BLaER1 treated with 17β-estradiol and CSF1 and Interleukin-3, amounts not matched to agents 10 nM and 100 nM (cell line): Measurements from ENCODE around the gene PKP2.
"Not testable (repeated sequence)": the region's sequence is repeated elsewhere in the genome, so short reads cannot be mapped to it uniquely, and the experiment has no call there.

ENCODE experiments used
- H3K27ac ChIP-seq, 11 experiments: shearing (Covaris generic); formaldehyde crosslinking; 2 replicates each; pipeline ENCODE4 v1.8.1; 2022
- H3K27me3 ChIP-seq, 11 experiments: shearing (Covaris generic); formaldehyde crosslinking; 2 replicates each; pipeline ENCODE4 v1.8.1; 2022
- H3K36me3 ChIP-seq, 11 experiments: shearing (Covaris generic); formaldehyde crosslinking; 2 replicates each; pipeline ENCODE4 v1.8.1; 2022
- H3K4me1 ChIP-seq, 10 experiments: shearing (Covaris generic); formaldehyde crosslinking; 2 replicates each; pipeline ENCODE4 v1.8.1; 2022
- H3K4me2 ChIP-seq, 11 experiments: shearing (Covaris generic); formaldehyde crosslinking; 2 replicates each; pipeline ENCODE4 v1.8.1; 2022
- H3K4me3 ChIP-seq, 10 experiments: shearing (Covaris generic); formaldehyde crosslinking; 2 replicates each; pipeline ENCODE4 v1.8.1; 2022
- H3K9ac ChIP-seq, 11 experiments: shearing (Covaris generic); formaldehyde crosslinking; 2 replicates each; pipeline ENCODE4 v1.8.1; 2022
- H3K9me3 ChIP-seq, 11 experiments: shearing (Covaris generic); formaldehyde crosslinking; replicated peaks in 1 of 11; 2 replicates each; pipeline ENCODE4 v1.8.1; 2022
- H4K20me1 ChIP-seq, 11 experiments: shearing (Covaris generic); formaldehyde crosslinking; 2 replicates each; pipeline ENCODE4 v1.8.1; 2022
- Cebpa-rat ChIP-seq, 11 experiments: shearing (Covaris generic); IDR thresholded peaks; 2 replicates each; pipeline ENCODE4 v1.8.1; 2022

PKP2 gene

DNA sequence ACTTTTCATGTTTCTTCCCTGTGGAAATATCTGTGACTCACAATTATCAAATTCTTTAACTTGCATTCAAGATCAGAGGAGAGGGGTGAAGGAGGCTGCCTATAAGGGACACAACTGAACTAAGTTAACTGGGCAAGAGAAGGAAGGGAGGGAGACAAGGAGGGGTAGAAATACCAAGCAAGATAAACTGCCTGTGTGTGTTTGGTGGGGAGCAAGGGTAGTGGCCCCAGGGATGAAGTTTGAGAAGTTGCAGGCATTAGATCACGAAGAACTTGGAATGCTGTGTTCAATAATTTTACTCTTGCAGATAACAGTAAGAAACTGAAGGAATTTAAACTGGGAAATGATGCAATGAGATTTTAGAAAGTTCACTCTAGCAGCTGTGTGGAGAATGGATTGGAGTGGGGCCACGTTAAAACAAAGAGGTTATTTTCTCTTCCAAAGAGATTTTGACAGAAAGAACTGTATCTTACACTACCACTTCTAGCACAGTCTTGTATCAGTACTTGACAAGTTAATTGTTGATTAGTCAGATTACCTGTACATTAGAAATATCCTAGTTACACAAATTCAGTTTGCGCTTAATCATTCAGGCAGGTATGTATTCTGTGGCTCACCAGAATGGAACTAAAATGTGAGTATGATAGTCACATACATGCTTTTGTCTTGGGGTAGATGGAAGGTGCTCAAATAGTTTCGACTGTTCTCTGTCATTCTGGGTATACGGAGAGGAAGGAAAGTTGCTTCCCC lies 7.4 kb downstream of the PKP2 start:
- no peak for TF ChIP-seq Cebpa-rat (IDR thresholded peaks at IDR 0.05)
- Histone ChIP-seq H3K27me3 (no peaks in the 10 kb centered on the region), H4K20me1 (no peaks in the 10 kb centered on the region), H3K27ac (no peak overlapping the region), H3K9me3 (no peaks in the 10 kb centered on the region), H3K36me3 (no peaks in the 10 kb centered on the region), H3K4me3 (no peak overlapping the region), H3K4me2 (no peak overlapping the region), H3K9ac (no peak overlapping the region), H3K4me1 (no peaks in the 10 kb centered on the region)

DNA sequence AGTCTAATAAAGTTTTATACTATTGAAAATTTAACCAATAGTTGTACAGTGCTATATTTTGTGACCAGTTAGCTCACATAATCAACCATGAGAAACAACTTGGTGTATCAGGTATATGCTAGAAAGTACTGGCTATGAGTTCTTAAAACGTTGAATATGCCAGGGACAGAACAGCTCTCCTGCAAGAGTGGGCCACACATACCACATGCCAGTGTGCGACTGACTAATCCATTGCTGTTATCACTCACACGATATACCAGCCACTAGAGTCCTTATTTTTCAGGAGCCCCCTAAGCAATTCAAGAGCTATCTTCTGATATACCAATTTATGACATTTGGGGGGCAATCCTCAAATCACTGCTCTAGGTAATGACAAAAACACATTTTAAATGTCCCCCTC lies 9.5 kb downstream of the PKP2 start:
- no peak for TF ChIP-seq Cebpa-rat (IDR thresholded peaks at IDR 0.05)
- H3K9me3 ChIP-seq: no peaks in the 10 kb centered on the region
- no peaks in the 10 kb centered on the region for H4K20me1 ChIP-seq
- no peak overlapping the region for H3K4me3 ChIP-seq
- H3K4me2 ChIP-seq: no peak overlapping the region
- no peak overlapping the region for H3K27ac ChIP-seq
- no peaks in the 10 kb centered on the region for H3K36me3 ChIP-seq
- no peaks in the 10 kb centered on the region for H3K4me1 ChIP-seq
- H3K9ac ChIP-seq: no peak overlapping the region
- H3K27me3 ChIP-seq: no peaks in the 10 kb centered on the region

DNA sequence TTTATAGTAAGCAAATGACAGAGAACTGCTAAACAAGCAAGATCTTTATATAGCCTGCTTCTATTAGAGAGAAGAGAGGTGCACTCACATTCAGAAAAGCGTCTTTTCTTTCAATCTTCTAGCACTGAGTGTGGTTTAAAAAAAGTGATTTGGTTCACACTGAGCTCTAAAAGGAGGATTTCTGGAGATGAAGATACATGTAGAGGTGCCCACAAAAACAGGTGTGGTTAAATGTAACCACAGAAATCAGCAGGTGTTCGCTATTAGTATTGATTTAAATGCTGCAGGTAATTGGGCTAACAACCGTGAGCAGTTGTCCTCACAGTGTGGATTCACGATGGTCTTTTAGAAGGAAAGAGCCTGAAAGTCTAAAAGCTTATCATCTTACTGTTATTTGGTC lies 10.7 kb downstream of the PKP2 start:
- Histone ChIP-seq H3K4me3 (no peak overlapping the region), H3K27me3 (no peaks in the 10 kb centered on the region), H3K4me2 (no peak overlapping the region), H3K36me3 (no peaks in the 10 kb centered on the region), H4K20me1 (no peaks in the 10 kb centered on the region), H3K9me3 (no peaks in the 10 kb centered on the region), H3K9ac (no peak overlapping the region), H3K4me1 (no peaks in the 10 kb centered on the region), H3K27ac (no peak overlapping the region)
- no peak for TF ChIP-seq Cebpa-rat (IDR thresholded peaks at IDR 0.05)

DNA sequence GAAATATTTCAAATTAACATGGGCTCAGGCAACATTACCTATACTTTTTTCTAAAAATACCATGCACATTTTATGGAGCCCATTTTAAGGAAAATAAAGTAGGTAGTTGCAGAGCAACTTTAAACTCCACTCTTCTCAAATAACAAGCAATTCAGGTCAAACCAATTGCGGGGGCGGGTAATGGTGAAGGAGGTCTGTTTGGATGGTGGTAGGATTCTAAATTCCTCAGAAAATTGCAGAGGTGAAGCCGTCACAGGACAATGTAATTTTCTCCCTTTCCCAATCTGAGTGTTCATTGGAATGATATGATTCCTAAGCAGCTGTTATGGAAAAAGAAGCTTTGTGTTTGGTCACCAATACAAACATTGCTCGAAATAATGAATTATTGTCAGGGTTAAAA lies 11.6 kb downstream of the PKP2 start:
- Histone ChIP-seq H3K9me3 (no peaks in the 10 kb centered on the region), H3K4me2 (no peak overlapping the region), H3K4me1 (no peaks in the 10 kb centered on the region), H3K27ac (no peak overlapping the region), H3K36me3 (no peaks in the 10 kb centered on the region), H3K9ac (no peak overlapping the region), H3K4me3 (no peak overlapping the region), H3K27me3 (no peaks in the 10 kb centered on the region), H4K20me1 (no peaks in the 10 kb centered on the region)
- TF ChIP-seq Cebpa-rat (IDR thresholded peaks at IDR 0.05): no peak

DNA sequence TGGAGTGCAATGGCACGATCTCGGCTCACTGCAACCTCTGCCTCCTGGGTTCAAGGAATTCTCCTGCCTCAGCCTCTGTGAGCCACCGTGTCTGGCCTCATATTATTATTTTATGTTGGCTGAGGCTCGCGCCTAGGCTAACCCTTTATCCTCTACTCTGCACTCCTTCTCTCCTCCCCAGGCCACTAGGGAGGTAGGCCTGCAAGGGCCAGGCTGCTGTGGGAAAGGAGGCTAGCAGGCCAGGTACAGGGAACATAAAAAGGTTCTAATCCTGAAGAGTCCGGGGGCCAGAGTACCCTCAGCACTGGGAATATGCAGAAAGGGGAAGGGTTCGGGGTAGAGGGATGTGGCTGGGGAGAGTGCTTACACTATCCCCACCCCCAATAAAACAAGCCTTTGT lies 14.9 kb downstream of the PKP2 start:
- H4K20me1 ChIP-seq: no peaks in the 10 kb centered on the region; a peak in 1 of 22 replicates
- no peak overlapping the region for H3K4me2 ChIP-seq
- no peak for TF ChIP-seq Cebpa-rat (IDR thresholded peaks at IDR 0.05)
- H3K4me3 ChIP-seq: no peak overlapping the region
- no peaks in the 10 kb centered on the region for H3K36me3 ChIP-seq
- H3K4me1 ChIP-seq: no peaks in the 10 kb centered on the region
- no peaks in the 10 kb centered on the region for H3K27me3 ChIP-seq
- H3K9ac ChIP-seq: no peak overlapping the region
- no peaks in the 10 kb centered on the region for H3K9me3 ChIP-seq
- no peak overlapping the region for H3K27ac ChIP-seq

DNA sequence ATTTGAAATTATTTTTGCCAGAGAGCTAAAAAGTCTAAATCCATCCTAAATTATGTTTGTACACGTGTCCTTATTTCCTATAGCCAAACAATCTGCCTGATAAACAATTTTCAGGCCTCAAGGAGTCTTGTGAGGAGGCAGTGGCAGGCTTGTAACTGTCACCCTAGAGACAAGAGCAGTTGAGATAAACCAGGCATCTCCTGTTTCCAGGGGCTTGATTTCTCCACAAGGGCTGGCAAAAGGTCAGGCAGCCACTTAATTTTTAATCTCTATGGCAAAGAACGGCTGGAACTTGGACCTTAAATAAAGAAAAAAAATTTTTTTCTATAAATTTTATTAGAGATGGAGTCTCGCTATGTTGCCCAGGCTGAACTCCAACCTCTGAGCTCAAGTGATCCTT lies 15.5 kb downstream of the PKP2 start:
- Histone ChIP-seq H3K36me3 (no peaks in the 10 kb centered on the region), H3K27me3 (no peaks in the 10 kb centered on the region), H3K4me3 (no peak overlapping the region), H3K9me3 (no peaks in the 10 kb centered on the region), H3K9ac (no peak overlapping the region), H3K4me2 (no peak overlapping the region), H3K27ac (no peak overlapping the region), H3K4me1 (no peaks in the 10 kb centered on the region), H4K20me1 (no peaks in the 10 kb centered on the region; a peak in 1 of 22 replicates)
- TF ChIP-seq Cebpa-rat (IDR thresholded peaks at IDR 0.05): no peak

- H3K4me3 ChIP-seq, H3K9me3 ChIP-seq, H3K9ac ChIP-seq, H3K36me3 ChIP-seq, H3K27me3 ChIP-seq, H3K4me1 ChIP-seq, H4K20me1 ChIP-seq, H3K27ac ChIP-seq, H3K4me2 ChIP-seq: not testable (repeated sequence)
Measured at GRCh38 chr12:32879066-32879465, 17.5 kb downstream of the PKP2 start.

DNA sequence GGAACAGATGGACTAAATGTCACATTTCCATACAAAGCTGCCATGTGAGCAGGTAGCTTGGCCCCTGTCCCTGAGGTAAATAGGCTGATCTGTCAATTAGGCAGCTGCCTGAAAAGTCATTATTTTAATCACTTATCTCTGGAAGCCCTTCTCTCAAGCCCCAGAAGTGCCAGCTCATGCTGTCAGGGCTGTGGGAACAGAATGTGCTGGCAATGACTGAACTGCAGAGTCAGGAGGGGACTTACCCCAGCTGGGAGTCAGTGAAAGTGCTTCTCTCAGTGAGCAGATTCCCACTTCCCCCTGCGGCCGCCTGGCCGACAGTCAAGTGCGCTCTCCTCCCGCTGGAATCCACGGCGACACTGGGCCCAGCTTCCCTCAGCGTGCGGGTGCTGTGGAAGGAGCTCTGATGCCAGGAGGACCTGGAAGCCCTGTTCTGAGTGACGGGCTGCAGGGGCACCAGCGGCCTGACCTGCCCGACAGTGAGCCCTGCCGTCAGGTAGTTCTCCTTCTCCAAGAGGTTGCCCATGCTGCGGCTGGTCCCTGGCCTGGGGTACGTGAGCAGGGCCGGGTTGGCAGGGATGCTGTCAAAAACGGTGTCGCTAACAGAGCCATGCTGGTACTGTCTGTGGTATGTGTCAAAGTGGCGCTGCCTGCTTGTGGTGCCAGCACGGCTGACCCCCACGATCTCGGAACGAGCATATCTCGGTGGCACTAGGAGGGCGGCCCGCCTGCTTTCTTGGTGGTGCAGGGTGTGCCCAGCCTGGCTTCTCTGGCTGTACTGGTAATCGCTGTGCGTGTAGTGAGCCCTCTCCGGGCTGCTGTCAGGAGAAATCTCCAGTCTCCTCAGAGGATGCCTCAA lies 18.7 kb downstream of the PKP2 start:
- Histone ChIP-seq H3K4me3 (no peak overlapping the region), H3K27me3 (no peaks in the 10 kb centered on the region), H3K4me2 (no peak overlapping the region)

DNA sequence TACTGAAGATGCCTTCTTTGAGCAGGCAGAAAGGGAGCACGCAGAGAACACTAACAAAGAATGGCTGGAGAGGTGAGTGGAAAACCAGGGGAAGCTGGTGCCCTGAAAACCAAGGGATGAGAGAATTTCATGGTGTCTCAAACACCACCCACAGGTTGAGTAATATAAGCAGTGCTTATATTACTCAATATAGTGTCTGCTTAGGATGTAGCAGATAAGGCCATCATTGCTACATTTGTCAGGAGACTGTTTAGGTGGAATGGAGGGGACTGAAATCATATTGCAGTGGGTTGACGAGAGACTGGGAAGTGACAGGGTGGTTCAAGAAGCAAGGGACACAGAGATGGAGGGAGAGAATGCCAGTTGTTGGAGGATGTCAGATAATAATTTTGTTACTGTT lies 20.6 kb downstream of the PKP2 start:
- H3K27ac ChIP-seq: no peak overlapping the region
- no peak overlapping the region for H3K4me3 ChIP-seq
- H3K9me3 ChIP-seq: no peaks in the 10 kb centered on the region
- H3K27me3 ChIP-seq: no peaks in the 10 kb centered on the region
- H3K4me1 ChIP-seq: no peaks in the 10 kb centered on the region
- no peak overlapping the region for H3K4me2 ChIP-seq
- H3K9ac ChIP-seq: no peak overlapping the region
- no peaks in the 10 kb centered on the region for H3K36me3 ChIP-seq
- no peak for TF ChIP-seq Cebpa-rat (IDR thresholded peaks at IDR 0.05)
- H4K20me1 ChIP-seq: no peaks in the 10 kb centered on the region; a peak in 1 of 22 replicates

More for the DNA sequence above, 18.7 kb downstream of the PKP2 start:
- Histone ChIP-seq H3K36me3 (no peaks in the 10 kb centered on the region), H4K20me1 (no peaks in the 10 kb centered on the region; a peak in 1 of 22 replicates), H3K9ac (no peak overlapping the region), H3K4me1 (no peaks in the 10 kb centered on the region), H3K27ac (no peak overlapping the region), H3K9me3 (no peaks in the 10 kb centered on the region)
- no peak for TF ChIP-seq Cebpa-rat (IDR thresholded peaks at IDR 0.05)

- H3K27me3 ChIP-seq: no peaks in the 10 kb centered on the region
- H3K4me2 ChIP-seq: no peak overlapping the region
- no peaks in the 10 kb centered on the region for H3K9me3 ChIP-seq
- H4K20me1 ChIP-seq: no peaks in the 10 kb centered on the region; a peak in 1 of 22 replicates
- TF ChIP-seq Cebpa-rat (IDR thresholded peaks at IDR 0.05): no peak
- no peak overlapping the region for H3K27ac ChIP-seq
- H3K4me1 ChIP-seq: no peaks in the 10 kb centered on the region
- H3K9ac ChIP-seq: no peak overlapping the region
- H3K4me3 ChIP-seq: no peak overlapping the region
- no peaks in the 10 kb centered on the region for H3K36me3 ChIP-seq
Measured at GRCh38 chr12:32874975-32875374, 21.6 kb downstream of the PKP2 start.
